Measurements from ENCODE around the gene EGR1.

Gene EGR1

GRCh38 chr5:138508958-138509357 is 43.7 kb downstream of the EGR1 start:
- DNase-seq, result no peak

GRCh38 chr5:138514021-138514420 is 48.7 kb downstream of the EGR1 start:
- DNase-seq, result no peak

GRCh38 chr5:138515556-138516245 is 50.4 kb downstream of the EGR1 start:
- DNase-seq, result no peak

DNA sequence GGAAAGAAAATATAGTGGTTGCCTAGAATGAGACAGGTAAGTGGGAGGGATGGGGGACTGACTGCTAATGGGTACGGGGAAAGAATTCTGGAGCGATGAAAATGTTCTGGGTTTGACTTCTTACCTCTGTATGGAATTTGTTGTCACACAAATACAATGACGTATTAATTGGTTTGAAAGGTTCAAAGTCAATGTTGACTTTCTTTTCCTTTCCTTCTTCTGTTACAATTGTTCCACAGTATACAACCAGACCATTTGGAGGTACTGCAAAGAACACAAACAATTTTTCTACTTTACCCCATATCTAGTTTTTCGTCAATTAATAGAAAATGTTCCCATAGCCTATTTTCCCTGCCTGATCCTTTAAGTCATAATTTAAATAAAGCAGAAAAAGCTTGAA is 52.2 kb downstream of the EGR1 start:
- no peak for DNase-seq
